GM19328 (cell line): ENCODE data around the gene RAB1A.
"Not testable (repeated sequence)": the region's sequence is repeated elsewhere in the genome, so short reads cannot be mapped to it uniquely, and the experiment has no call there.

Source experiments
- ATAC-seq: cut with Tn5 transposase; IDR thresholded peaks from one replicate; pipeline ENCODE4 v1.9.1; 2021; ENCODE audit warnings: mild to moderate bottlenecking, moderate library complexity; ENCODE audit not compliant: unreplicated experiment

RAB1A gene

GRCh38 chr2:65137197-65137775, 7.4 kb upstream of the RAB1A start:
- no peak for ATAC-seq

DNA sequence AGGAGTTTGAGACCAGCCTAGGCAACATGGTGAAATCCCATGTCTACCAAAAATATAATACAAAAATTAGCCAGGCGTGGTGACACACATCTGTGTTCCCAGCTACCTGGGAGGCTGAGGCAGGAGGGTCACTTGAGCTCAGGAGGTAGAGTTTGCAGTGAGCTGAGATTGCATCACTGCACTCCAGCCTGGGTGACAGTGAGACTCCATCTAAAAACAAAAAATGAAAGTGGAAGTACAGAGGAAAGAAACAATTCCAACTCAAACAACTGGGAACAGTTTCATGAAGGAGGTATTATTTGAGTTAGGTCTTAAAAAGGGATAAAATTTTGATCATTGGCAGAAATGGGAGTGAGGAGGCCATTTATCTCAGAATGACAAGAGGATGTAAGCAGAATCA, 6.3 kb upstream of the RAB1A start:
- no peak for ATAC-seq

DNA sequence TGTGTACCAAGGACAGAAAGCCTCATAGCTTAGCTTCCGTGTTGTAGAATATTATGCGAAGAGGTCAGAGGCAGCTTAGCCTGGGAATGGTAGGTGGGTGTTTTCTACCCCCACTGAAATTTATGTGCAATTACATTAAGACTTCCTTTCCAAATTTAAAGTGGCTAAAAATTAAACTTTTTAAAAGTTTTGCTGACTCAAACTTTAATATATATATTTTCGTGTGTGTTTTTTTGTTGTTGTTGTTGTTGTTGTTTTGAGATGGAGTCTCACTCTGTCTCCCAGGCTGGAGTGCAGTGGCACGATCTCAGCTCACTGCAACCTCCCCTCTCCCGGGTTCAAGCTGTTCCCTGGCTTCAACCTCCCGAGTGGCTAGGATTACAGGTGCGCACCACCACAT, 4.3 kb upstream of the RAB1A start:
- no peak for ATAC-seq

DNA sequence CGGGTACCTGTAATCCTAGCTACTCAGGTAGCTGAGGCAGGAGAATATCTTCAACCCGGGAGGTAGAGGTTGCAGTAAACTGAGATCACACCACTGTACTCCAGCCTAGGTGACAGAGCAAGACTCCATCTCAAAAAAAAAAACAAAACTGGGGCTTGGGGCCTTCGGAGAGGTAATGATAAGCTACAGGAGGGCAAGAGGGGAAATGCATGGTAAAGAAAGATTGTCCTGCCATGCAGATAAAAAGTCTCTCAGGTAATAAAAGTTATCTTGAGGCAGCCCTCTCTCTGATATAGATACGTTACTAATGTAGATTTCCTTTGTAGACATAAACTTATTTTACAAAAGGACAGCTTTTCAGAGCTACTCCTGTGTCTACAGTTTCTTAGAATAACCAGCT, 3.7 kb upstream of the RAB1A start:
- no peak for ATAC-seq

- ATAC-seq: not testable (repeated sequence)
These were observed 3.0 kb upstream of the RAB1A start for GRCh38 chr2:65132930-65133329.

- peak; percentile 18 for ATAC-seq
These were observed 814 bp upstream of the RAB1A start for GRCh38 chr2:65130664-65131175.

- ATAC-seq: no peak
These were observed 550 bp downstream of the RAB1A start for GRCh38 chr2:65129286-65129825.

DNA sequence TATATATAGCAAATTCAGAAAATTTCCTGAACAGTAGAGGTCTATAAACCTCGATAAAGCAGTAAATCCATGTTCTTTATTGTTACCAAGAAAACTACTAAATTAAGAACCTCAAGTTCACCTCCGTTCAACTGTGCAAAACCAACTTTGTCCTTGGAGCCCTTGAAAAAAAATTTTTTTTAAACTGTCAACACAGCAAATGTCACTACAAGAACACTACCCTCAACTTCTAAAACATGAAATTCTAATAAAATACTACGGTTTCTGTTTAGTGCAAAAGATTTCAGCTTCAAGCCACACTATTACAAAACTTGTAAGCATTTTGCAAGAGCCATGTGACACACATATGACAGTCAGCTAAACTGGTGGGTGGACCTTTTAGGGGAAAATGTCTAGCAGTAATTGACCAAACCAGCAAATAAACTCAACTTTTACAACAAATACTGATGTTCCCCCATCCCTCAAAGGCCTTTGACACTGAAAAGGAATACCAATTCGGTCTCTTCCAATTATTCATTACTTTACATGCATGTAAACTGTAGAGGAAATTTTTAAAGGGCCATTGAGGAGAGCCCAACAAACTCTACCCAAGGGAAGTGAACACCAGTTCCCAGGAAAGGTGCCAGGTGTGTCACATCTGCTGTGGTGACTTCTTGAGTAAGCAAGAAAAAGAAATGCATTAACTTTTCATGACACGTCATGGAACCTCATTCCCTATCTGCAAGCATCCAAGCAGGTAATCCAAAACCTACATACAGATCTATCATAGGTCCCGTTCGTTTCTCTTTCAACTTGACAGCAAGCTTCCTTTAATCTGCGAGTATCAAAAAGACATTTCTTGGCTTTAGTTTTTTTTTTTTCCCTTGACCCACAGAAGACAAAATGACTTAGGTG, 1.4 kb downstream of the RAB1A start:
- ATAC-seq: no peak

DNA sequence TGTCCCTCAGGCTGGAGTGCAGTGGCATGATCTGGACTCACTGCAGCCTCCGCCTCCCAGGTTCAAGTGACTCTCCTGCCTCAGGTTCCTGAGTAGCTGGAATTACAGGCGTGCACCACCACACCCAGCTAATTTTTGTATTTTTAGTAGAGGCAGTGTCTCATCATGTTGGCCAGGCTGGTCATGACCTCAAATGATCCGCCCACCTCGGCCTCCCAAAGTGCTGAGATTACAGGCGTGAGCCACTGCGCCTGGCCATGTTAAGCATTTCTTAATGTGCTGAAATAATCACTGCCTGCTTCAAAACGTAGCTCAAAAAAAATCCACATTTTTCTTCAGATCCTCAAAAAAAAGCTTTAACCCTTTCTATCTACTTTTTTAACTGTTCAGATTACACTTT, 4.4 kb downstream of the RAB1A start:
- not testable (repeated sequence) for ATAC-seq

GRCh38 chr2:65122313-65122712, 7.6 kb downstream of the RAB1A start:
- no peak for ATAC-seq

- no peak for ATAC-seq
These were observed 8.8 kb downstream of the RAB1A start for GRCh38 chr2:65120990-65121693.

DNA sequence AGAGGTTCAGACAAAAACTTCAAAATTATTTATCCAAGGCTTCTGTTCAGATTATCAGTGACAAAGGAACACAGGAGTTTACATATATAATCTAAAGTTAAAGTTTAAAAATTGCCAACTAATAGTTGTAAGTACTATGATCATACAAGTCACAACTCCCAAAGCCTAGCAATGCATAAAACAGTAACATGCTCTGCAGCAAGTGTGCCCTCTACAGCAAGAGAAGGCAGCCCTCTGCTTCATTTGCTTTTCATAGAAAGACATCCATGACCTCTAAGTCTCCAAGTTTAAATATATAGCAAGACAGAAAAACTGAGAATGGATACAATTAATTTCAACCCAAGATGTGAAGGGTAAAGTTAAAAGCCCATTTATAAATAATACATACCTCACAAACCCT, 13.3 kb downstream of the RAB1A start:
- no peak for ATAC-seq

GRCh38 chr2:65114921-65115320, 15.0 kb downstream of the RAB1A start:
- ATAC-seq: no peak

GRCh38 chr2:65113816-65114215, 16.1 kb downstream of the RAB1A start:
- ATAC-seq: no peak

- no peak for ATAC-seq
These were observed 16.7 kb downstream of the RAB1A start for GRCh38 chr2:65113229-65113628.

GRCh38 chr2:65112633-65113032, 17.3 kb downstream of the RAB1A start:
- ATAC-seq: no peak

DNA sequence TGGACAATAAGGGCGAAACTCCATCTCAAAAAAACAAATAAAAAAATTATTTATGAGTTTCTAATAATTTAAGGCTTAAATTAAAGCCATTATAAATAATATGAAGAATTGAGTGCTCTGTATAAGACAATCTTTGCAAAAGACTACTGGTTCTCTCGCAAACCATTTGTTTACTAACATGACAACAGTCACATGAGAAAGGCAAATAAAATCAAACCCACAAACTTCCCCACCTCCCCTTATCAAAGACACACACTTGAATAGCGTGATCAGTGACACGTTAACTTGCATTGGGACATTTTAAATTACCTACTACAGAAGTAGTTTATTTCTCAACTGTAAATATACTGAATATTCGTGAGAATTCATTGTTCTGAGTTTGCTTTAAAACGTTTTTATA, 21.1 kb downstream of the RAB1A start:
- no peak for ATAC-seq

DNA sequence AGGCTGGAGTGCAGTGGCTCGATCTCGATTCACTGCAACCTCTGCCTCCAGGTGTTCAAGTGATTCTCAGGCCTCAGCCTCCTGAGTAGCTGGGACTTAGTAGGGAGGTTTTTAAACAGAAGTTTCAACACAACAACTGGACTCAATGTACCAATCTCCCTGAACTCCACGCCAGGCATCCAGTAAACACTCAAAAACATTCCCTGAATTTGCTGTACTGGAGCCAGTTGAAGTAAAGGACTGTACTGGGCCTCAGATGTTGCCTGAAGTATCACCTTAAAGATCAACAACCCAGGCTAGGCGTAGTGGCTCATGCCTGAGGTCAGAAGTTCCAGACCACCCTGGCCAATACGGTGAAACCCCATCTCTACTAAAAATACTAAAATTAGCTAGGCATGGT, 22.4 kb downstream of the RAB1A start:
- ATAC-seq: no peak

GRCh38 chr2:65103013-65103715, 26.7 kb downstream of the RAB1A start:
- ATAC-seq: no peak

DNA sequence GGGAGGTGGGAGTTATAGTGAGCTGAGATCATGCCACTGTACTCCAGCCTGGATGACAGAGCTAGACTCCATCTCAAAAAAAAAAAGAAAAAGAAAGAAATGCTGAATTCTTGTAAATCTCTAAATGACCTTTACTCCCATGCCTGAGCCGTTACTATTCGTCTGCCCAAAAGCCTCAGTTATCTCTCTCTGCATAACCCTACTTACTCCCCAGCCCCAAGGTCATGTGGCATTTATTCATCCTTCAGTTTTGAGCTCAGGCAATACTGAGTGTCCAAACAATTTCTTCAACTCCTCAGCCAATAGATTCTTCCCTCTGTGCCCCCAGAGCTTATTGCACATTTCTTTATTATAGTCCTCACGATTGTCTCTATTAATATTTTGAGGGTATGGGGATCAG, 28.8 kb downstream of the RAB1A start:
- ATAC-seq: no peak

DNA sequence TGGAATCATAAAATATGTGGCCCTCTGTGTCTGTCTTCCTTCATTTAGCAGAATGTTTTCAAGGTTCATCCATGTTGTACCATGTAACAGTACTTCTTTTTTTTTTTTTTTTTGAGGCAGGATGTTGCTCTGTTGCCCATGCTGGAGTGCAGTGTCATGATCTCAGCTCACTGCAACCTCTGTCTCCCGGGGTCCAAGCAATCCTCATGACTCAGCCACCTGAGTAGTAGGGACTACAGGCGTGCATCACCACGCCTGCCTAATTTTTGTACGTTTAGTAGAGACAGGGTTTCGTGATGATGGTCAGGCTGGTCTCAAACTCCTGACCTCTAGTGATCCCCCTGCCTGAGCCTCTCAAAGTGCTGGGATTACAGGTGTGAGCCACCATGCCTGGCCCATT, 31.2 kb downstream of the RAB1A start:
- no peak for ATAC-seq
